GM10266 (cell line): ENCODE data around the gene LRRN3.

Experiments
- DNase-seq: peaks from one replicate; pipeline ENCODE4 v3.0.0; 2012; ENCODE audit errors: extremely low spot score
- CTCF ChIP-seq: IDR thresholded peaks from 2 replicates; pipeline ENCODE4 v1.5.1; 2012; ENCODE audit warnings: mild to moderate bottlenecking, low read depth; ENCODE audit not compliant: control insufficient read depth, insufficient read depth; ENCODE audit errors: missing control alignments

The LRRN3 gene

GRCh38 chr7:111086532-111086931 lies 4.4 kb upstream of the LRRN3 start:
- no peak for TF ChIP-seq CTCF
- no peak for DNase-seq

DNA sequence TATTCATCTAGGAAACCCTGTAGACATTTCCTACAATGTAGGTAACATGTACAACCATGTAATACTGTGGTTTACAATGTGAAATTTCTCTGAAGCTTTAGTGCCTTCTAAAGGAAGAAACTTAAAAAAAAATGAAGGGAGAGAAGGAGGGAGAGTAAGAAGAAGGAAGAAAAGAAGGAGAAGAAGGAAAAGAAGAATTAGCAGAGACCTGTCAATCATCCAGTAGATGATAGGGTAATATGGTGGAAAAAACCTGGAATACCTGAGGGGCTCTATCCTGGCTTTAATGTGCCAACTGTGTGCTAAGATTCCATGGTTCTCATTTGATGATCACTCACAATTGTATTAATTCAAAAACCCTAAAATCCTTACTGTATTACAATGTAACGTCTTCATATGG lies 2.6 kb upstream of the LRRN3 start:
- TF ChIP-seq CTCF = no peak
- DNase-seq = no peak

GRCh38 chr7:111089822-111090426 lies 1.0 kb upstream of the LRRN3 start:
- peak; percentile 57 for TF ChIP-seq CTCF
- DNase-seq = peak; percentile 24

DNA sequence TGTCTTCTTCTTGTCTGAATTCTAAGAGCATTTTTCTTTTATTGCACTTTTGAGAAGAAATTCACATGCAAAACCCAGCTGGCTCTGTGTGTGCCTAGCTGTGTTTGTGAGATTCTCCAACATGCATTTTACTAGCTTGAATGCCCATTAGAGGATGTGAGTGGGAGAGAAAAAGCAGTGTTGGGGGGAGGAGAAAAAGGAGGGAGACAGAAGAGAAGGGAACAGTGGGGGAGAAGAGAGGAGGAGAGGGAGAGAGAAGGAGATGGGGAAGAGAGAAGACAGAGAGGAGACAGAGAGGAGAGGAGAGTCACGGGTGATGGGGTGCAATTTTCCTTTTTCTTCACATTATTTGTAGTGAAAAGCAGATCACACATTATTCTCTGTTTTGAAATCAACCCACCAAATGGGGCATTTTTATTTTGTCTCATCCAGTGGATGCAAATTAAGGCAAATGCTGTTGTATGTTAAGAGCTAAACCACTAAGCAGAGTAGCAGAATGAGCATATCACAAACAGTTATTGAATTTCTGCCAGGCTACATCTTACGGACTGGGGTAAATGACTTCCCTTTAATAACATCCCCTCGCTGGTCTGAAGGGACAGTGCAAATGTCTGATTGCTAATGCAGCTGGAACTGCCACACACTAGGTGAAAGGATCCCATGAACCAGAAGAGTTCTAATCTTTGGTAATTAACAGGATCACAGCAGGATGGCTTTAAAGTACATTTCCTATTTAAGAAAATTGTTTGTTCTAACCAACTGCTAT lies 849 bp downstream of the LRRN3 start:
- DNase-seq = no peak
- TF ChIP-seq CTCF = no peak

- TF ChIP-seq CTCF = no peak
- no peak for DNase-seq
Measured at GRCh38 chr7:111092406-111093236, 1.7 kb downstream of the LRRN3 start.

GRCh38 chr7:111093496-111093895 lies 2.6 kb downstream of the LRRN3 start:
- no peak for DNase-seq
- TF ChIP-seq CTCF = no peak

DNA sequence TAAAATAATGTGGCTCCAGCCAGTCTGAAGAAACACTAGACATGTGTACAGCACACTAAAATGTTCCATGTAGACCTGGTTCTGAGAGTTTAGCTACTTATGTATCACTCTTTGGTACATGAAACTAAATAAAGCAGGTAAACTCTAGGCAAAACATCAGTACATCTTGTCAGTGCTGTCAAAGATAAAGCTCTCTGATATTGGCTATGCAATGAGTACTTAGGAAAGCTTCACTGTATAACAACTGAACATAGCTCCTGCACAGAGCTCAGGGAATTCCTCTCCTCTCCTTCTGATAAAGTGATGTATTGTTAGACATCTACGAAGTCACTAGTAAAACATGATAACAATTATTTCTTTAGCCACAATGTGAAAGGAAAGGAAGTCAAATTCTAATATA lies 3.5 kb downstream of the LRRN3 start:
- no peak for TF ChIP-seq CTCF
- DNase-seq = no peak
